Spinal cord (tissue), 10 donors: ENCODE results near the gene SLC1A2. TPM values are rescaled to one million over a fixed set of nuclear protein-coding genes. Genes with fewer than 3 reads are reported as not detected.

Source experiments
- DNase-seq, 6 donors: peaks; one replicate each; pipeline versions ENCODE4 v3.0.0 to v3.0.0-alpha.2; 2013 to 2015; ENCODE audit warnings: low spot score in 6 of 6, low read depth in 4 of 6
- H3K27ac ChIP-seq: one replicate; pipeline ENCODE4 v1.5.1; 2013; ENCODE audit warnings: low read depth, low read length, control low read depth
- H3K27me3 ChIP-seq: one replicate; pipeline ENCODE4 v1.6.1; 2013; ENCODE audit warnings: low read length; ENCODE audit not compliant: control insufficient read depth, insufficient read depth
- H3K36me3 ChIP-seq: one replicate; pipeline ENCODE4 v1.6.1; 2013; ENCODE audit warnings: low read length; ENCODE audit not compliant: control insufficient read depth, insufficient read depth
- H3K4me1 ChIP-seq: one replicate; pipeline ENCODE4 v1.6.1; 2013; ENCODE audit warnings: low read length; ENCODE audit not compliant: control insufficient read depth, insufficient read depth
- H3K4me3 ChIP-seq: one replicate; pipeline ENCODE4 v1.5.1; 2013; ENCODE audit warnings: low read depth, low read length, control low read depth
- H3K9me3 ChIP-seq: one replicate; pipeline ENCODE4 v1.6.1; 2013; ENCODE audit warnings: low read length; ENCODE audit not compliant: control insufficient read depth, insufficient read depth
- WGBS: methylation state at CpG from one replicate; pipeline ENCODE4 v1.1.5; 2013; ENCODE audit warnings: missing lambda C conversion rate; ENCODE audit not compliant: insufficient coverage; 5-methylcytosine and 5-hydroxymethylcytosine counted together
- polyA plus RNA-seq, 2 donors: library from polyadenylated mRNA; unstranded; fragments of 120-200 nt; gene quantifications; one replicate each; pipeline ENCODE4 v1.2.1, GENCODE V29; 2013; ENCODE audit not compliant: insufficient read length in 2 of 2
- total RNA-seq, 2 donors: library from RNA; depleted of rRNA in 1 of 2; stranded (reverse); fragments of 120-200 nt in 1 of 2; fragments of >200 nt in 1 of 2; gene quantifications; one replicate each; pipeline versions ENCODE4 v1.2.3 to v1.2.4, GENCODE V29; 2013 to 2014
- donor health status: healthy.

The SLC1A2 gene
- total and polyA plus RNA-seq, 4 donors, result 87.4 to 270 (median 196) TPM

DNA sequence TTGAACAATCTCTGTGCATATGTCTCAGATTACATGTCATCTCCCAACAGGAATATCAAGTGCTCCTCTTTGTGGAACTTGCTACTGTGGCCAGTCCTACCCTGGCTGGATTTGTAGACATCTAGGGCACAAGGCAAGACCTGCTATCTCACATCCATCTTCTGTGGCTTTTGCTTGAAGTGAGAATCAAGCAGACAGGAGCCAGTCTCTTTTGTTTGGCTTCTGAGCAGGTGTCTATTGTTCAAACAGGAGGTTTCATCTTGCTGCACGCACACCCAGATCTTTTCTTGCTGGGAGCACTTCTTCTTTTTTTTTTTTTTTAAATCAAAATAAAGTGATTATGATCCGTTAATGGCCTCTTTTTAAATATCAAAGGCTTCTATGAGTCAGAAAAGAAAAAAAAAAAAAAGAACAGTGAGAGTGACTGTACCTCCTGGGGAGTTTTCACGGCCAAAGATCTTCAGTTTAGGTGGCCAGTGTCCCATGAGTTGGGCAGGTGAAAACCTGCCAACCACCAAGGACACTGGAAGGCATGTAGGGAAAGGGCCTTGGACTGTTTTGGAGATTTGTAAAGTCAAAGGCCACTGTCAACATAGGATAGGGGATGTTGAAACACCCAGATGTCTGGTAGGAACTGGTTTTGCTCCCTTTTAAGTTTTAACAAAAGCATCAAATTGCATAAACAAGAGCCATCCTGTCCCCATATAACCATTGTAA is 202.2 kb downstream of the SLC1A2 start:
- no peaks in the 10 kb centered on the region for H3K36me3 ChIP-seq
- no peaks in the 10 kb centered on the region for H3K27me3 ChIP-seq
- no peak overlapping the region for H3K27ac ChIP-seq
- no peak for DNase-seq
- H3K4me1 ChIP-seq, result no peaks in the 10 kb centered on the region
- H3K4me3 ChIP-seq, result no peak overlapping the region
- WGBS, result no CpG with 5 or more reads among the region's 3 CpGs
- no peaks in the 10 kb centered on the region for H3K9me3 ChIP-seq

DNA sequence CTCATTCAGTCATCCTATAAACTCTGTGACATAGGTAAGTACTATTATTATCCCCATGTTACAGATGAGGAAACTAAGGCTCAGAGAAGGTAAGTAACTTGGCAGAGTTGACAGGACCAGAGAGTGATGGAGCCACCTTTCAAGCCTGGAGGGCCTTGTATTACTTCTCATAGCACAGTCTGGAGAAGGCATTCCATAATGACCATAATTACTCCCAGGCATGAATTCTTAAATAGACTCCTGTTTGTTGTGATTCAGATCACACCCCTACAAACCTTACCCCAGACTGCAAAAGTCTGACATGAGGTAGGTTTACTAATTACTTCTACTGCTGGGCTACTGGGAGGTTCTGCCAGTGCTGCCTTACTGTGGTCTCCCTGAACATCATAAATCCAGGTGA is 203.4 kb downstream of the SLC1A2 start:
- H3K4me3 ChIP-seq, result no peak overlapping the region
- H3K9me3 ChIP-seq, result no peaks in the 10 kb centered on the region
- no peaks in the 10 kb centered on the region for H3K36me3 ChIP-seq
- DNase-seq, result no peak
- no peak overlapping the region for H3K27ac ChIP-seq
- H3K4me1 ChIP-seq, result no peaks in the 10 kb centered on the region
- H3K27me3 ChIP-seq, result no peaks in the 10 kb centered on the region

DNA sequence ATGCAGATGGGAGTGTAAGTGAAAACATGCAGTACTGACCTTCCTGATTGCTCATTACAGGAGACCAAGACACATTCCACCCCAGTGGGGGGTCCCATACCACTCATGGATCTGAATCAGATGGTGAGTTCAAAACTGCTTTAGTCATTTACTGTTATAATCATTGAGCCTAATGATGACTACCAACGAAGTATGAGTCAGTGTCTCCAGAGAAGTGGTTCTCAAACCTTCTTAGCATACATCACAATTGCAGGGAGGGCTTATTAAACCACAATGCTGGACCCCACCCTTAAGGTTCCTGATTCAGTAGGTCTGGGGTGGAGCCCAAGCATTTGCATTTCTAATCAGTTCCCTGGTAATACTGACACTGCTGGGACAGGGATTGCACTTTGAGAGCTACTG is 204.6 kb downstream of the SLC1A2 start:
- Histone ChIP-seq H3K4me3 (no peak overlapping the region), H3K27me3 (no peaks in the 10 kb centered on the region), H3K27ac (no peak overlapping the region), H3K36me3 (no peaks in the 10 kb centered on the region), H3K9me3 (no peaks in the 10 kb centered on the region), H3K4me1 (no peaks in the 10 kb centered on the region)
- no peak for DNase-seq
- no CpG with 5 or more reads among the region's 1 CpG for WGBS

DNA sequence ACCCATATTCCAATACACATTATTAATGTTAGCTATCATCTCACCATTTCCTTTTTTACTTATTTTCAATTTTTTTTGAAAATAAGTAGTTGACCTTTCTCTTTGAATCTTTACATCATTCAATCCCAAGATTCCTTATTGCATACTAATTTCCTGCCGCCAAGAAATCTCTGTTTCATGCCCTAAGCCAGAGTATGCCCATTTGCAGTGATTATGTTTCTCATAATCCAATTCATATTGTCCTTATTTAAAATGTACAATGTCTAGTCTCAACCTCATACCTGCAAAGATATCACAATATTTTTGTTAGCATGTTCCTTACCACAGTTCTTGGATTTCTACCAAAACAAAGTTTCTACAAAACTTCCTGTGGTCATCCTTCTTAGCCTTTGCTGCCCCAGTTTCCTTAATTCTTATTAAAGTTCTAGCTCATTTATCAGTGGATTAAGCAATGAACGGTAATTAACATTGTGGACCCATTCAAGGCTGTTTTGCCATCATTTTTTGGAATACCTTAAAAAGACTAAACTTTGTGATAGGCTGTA is 205.1 kb downstream of the SLC1A2 start:
- H3K27ac ChIP-seq, result no peak overlapping the region
- no peak for DNase-seq
- no peaks in the 10 kb centered on the region for H3K27me3 ChIP-seq
- H3K36me3 ChIP-seq, result no peaks in the 10 kb centered on the region
- 80% methylated on average over 1 of the region's 2 CpGs for WGBS
- H3K4me3 ChIP-seq, result no peak overlapping the region
- no peaks in the 10 kb centered on the region for H3K4me1 ChIP-seq
- no peaks in the 10 kb centered on the region for H3K9me3 ChIP-seq

GRCh38 chr11:35211952-35212351 is 207.4 kb downstream of the SLC1A2 start:
- no peak overlapping the region for H3K27ac ChIP-seq
- no CpG with 5 or more reads among the region's 3 CpGs for WGBS
- no peaks in the 10 kb centered on the region for H3K36me3 ChIP-seq

GRCh38 chr11:35210876-35211546 is 208.3 kb downstream of the SLC1A2 start:
- WGBS, result no CpG with 5 or more reads among the region's 3 CpGs
- no peak for DNase-seq
- H3K27ac ChIP-seq, result no peak overlapping the region
- no peaks in the 10 kb centered on the region for H3K4me1 ChIP-seq
- H3K4me3 ChIP-seq, result no peak overlapping the region
- H3K27me3 ChIP-seq, result no peaks in the 10 kb centered on the region
- H3K9me3 ChIP-seq, result no peaks in the 10 kb centered on the region
- no peaks in the 10 kb centered on the region for H3K36me3 ChIP-seq

More at GRCh38 chr11:35211952-35212351, 207.4 kb downstream of the SLC1A2 start:
- Histone ChIP-seq H3K27me3 (no peaks in the 10 kb centered on the region), H3K4me3 (no peak overlapping the region), H3K9me3 (no peaks in the 10 kb centered on the region), H3K4me1 (no peaks in the 10 kb centered on the region)
- DNase-seq, result no peak

DNA sequence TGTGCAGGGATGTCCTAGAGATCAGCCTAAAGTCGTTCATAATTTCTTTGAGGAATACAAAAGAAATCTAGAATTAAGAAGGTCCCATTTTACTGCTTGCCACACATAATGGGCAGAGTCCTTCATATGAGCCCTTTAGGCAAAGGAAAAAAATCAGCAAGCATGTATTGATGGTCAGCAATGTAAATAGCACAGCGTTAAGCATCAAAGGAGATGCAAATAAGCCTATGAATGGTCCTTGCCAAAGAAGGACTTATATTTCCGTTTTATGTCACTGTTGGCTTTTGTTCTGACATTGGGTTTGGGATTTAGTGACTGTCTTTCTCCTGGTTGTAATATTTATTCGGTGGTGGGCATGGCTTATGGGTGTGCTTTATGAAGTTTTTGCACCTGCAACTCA is 210.6 kb downstream of the SLC1A2 start:
- no peaks in the 10 kb centered on the region for H3K9me3 ChIP-seq
- DNase-seq, result no peak
- no peaks in the 10 kb centered on the region for H3K4me1 ChIP-seq
- no peaks in the 10 kb centered on the region for H3K36me3 ChIP-seq
- H3K4me3 ChIP-seq, result no peak overlapping the region
- H3K27ac ChIP-seq, result no peak overlapping the region
- WGBS, result 65% methylated on average over 2 of the region's 4 CpGs
- H3K27me3 ChIP-seq, result no peaks in the 10 kb centered on the region

DNA sequence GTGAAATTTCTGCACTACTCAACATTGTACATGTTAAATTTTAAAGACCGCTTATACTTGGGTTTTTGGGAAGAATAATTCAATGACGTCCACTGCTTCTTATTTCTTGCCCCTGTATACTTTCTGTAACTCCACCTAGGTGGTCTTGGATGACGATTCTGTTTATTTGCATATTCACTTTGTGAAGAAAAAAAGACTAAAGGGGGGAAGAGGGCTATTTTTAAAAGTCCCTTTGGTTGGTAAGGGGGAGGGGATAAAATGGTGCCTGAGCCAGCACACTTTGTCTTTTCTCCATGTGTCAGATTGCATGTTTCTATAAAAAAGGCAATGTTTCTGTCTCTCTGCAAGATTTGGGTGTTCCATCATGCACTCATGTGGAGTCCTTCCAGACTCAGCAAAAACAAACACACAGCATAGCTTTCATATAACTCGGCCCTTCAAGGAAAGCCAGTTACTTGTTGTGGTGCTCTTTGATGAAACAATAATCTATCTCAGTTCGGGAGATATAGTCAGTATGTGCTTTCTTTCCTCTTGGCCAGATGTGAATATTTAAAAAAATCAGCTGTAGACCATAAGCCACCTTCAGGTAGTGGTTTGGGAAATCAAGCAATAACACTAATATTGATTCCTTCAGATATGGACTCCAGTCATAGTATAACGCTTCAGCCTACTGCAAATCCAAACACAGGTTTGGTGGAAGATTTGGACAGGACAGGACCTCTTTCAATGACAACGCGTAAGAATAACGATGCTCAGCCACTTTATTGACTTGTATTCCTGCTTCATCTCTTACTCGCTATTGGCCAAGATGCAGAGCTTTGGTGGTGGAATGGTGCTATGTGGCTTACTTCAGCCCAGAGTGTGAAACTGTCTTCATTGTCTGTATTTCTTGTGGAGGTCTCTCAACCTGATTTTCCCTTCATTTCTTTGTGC is 211.6 kb downstream of the SLC1A2 start:
- WGBS, result 96% methylated on average over 5 of the region's 10 CpGs
- DNase-seq, result no peak

GRCh38 chr11:35206616-35207015 is 212.7 kb downstream of the SLC1A2 start:
- WGBS, result 83% methylated on average over 1 of the region's 1 CpG
- H3K36me3 ChIP-seq, result no peaks in the 10 kb centered on the region
- H3K27me3 ChIP-seq, result no peaks in the 10 kb centered on the region
- no peaks in the 10 kb centered on the region for H3K9me3 ChIP-seq
- DNase-seq, result no peak
- H3K27ac ChIP-seq, result no peak overlapping the region
- H3K4me3 ChIP-seq, result no peak overlapping the region
- no peaks in the 10 kb centered on the region for H3K4me1 ChIP-seq

More for the DNA sequence above, 211.6 kb downstream of the SLC1A2 start:
- no peaks in the 10 kb centered on the region for H3K9me3 ChIP-seq
- no peaks in the 10 kb centered on the region for H3K4me1 ChIP-seq
- H3K36me3 ChIP-seq, result no peaks in the 10 kb centered on the region
- H3K27ac ChIP-seq, result no peak overlapping the region
- H3K4me3 ChIP-seq, result no peak overlapping the region
- H3K27me3 ChIP-seq, result no peaks in the 10 kb centered on the region
